ENCODE measurements around the gene FIBIN. TPM values are rescaled to one million over a fixed set of nuclear protein-coding genes. Genes with fewer than 3 reads are reported as not detected.
"Not testable (repeated sequence)": the region's sequence is repeated elsewhere in the genome, so short reads cannot be mapped to it uniquely, and the experiment has no call there.

The FIBIN gene
- total RNA-seq, 1 experiment from 2014 or later: not detected

- no peak for DNase-seq
- Histone ChIP-seq H2AFZ (no peak overlapping the region), H3F3A (ENCODE audit: insufficient read depth, low read depth) (no peaks in the 10 kb centered on the region), H4K20me1 (ENCODE audit: insufficient read depth) (no peaks in the 10 kb centered on the region), H3K9me2 (ENCODE audit: insufficient read depth) (no peaks in the 10 kb centered on the region), H3K9me3 (ENCODE audit: insufficient read depth, low read depth) (no peaks in the 10 kb centered on the region), H3K36me3 (ENCODE audit: low read depth) (no peaks in the 10 kb centered on the region), H3K27ac (no peak overlapping the region), H3K27me3 (ENCODE audit: insufficient read depth, low read depth) (no peaks in the 10 kb centered on the region), H3K79me2 (ENCODE audit: low read depth) (no peaks in the 10 kb centered on the region), H3K4me1 (replicated peaks; ENCODE audit: insufficient read depth) (no peaks in the 10 kb centered on the region), H3K4me3 (no peak overlapping the region), H3K4me2 (no peak overlapping the region)
- ChIA-PET POLR2A (ENCODE audit: unreplicated experiment) (no interaction called here), CTCF (no interaction called here)
- TF ChIP-seq EZH2 (IDR thresholded peaks at IDR 0.05; ENCODE audit: low read depth): no peak
- TF ChIP-seq, protein P1, sequence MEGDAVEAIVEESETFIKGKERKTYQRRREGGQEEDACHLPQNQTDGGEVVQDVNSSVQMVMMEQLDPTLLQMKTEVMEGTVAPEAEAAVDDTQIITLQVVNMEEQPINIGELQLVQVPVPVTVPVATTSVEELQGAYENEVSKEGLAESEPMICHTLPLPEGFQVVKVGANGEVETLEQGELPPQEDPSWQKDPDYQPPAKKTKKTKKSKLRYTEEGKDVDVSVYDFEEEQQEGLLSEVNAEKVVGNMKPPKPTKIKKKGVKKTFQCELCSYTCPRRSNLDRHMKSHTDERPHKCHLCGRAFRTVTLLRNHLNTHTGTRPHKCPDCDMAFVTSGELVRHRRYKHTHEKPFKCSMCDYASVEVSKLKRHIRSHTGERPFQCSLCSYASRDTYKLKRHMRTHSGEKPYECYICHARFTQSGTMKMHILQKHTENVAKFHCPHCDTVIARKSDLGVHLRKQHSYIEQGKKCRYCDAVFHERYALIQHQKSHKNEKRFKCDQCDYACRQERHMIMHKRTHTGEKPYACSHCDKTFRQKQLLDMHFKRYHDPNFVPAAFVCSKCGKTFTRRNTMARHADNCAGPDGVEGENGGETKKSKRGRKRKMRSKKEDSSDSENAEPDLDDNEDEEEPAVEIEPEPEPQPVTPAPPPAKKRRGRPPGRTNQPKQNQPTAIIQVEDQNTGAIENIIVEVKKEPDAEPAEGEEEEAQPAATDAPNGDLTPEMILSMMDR (conservative IDR thresholded peaks at IDR 0.05): no peak
- intact Hi-C loops (cut with micrococcal nuclease; ENCODE audit: unreplicated experiment): no loop called here
- BruUV-seq (replicated peaks): no TSS peak
Measured at GRCh38 chr11:26960281-26960680, 33.6 kb upstream of the FIBIN start.

DNA sequence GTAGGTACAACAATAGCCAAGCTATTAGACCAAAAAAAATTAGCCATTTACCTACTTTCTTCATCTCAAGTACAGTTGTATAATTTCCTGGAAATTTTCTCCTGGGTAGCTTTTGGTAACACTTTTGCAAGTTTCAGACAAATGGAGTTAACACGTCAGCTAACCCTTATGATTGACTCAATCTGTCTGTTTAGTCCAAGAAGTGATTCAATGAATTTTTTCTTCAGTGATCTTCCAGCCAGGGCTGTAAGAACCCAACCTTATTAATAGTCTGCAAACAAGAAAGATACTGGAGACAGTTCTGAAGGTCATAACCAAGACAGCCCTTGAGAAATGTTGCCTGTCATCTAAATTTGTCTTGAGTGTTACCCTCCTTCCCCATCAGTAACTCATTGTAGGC lies 30.1 kb upstream of the FIBIN start:
- BruUV-seq (replicated peaks): no TSS peak
- Histone ChIP-seq H3K9me3 (ENCODE audit: insufficient read depth, low read depth) (no peaks in the 10 kb centered on the region), H3K4me2 (no peak overlapping the region), H3K4me3 (no peak overlapping the region), H3K27ac (no peak overlapping the region), H3K4me1 (replicated peaks; ENCODE audit: insufficient read depth) (no peaks in the 10 kb centered on the region), H3F3A (ENCODE audit: insufficient read depth, low read depth) (no peaks in the 10 kb centered on the region), H3K36me3 (ENCODE audit: low read depth) (no peaks in the 10 kb centered on the region), H3K79me2 (ENCODE audit: low read depth) (no peaks in the 10 kb centered on the region), H2AFZ (no peak overlapping the region), H3K9me2 (ENCODE audit: insufficient read depth) (no peaks in the 10 kb centered on the region), H3K27me3 (ENCODE audit: insufficient read depth, low read depth) (no peaks in the 10 kb centered on the region), H4K20me1 (ENCODE audit: insufficient read depth) (no peaks in the 10 kb centered on the region)
- CTCF ChIA-PET: no interaction called here
- no peak for DNase-seq
- intact Hi-C loops (cut with micrococcal nuclease; ENCODE audit: unreplicated experiment): no loop called here
- TF ChIP-seq EZH2 (IDR thresholded peaks at IDR 0.05; ENCODE audit: low read depth): no peak
- TF ChIP-seq, protein P1 (conservative IDR thresholded peaks at IDR 0.05): no peak
- POLR2A ChIA-PET (ENCODE audit: unreplicated experiment): no interaction called here

- DNase-seq: no peak
- TF ChIP-seq, protein P1 (conservative IDR thresholded peaks at IDR 0.05): no peak
- no peak for TF ChIP-seq EZH2 (IDR thresholded peaks at IDR 0.05; ENCODE audit: low read depth)
- Histone ChIP-seq H3K4me3 (no peak overlapping the region), H4K20me1 (ENCODE audit: insufficient read depth) (no peaks in the 10 kb centered on the region), H3K9me2 (ENCODE audit: insufficient read depth) (no peaks in the 10 kb centered on the region), H3K27me3 (ENCODE audit: insufficient read depth, low read depth) (no peaks in the 10 kb centered on the region), H3K79me2 (ENCODE audit: low read depth) (no peaks in the 10 kb centered on the region), H3K27ac (no peak overlapping the region), H3K4me1 (replicated peaks; ENCODE audit: insufficient read depth) (no peaks in the 10 kb centered on the region), H3K4me2 (no peak overlapping the region), H2AFZ (no peak overlapping the region), H3K9me3 (ENCODE audit: insufficient read depth, low read depth) (no peaks in the 10 kb centered on the region), H3F3A (ENCODE audit: insufficient read depth, low read depth) (no peaks in the 10 kb centered on the region), H3K36me3 (ENCODE audit: low read depth) (no peaks in the 10 kb centered on the region)
- ChIA-PET CTCF (no interaction called here), POLR2A (ENCODE audit: unreplicated experiment) (no interaction called here)
- no TSS peak for BruUV-seq (replicated peaks)
- intact Hi-C loops (cut with micrococcal nuclease; ENCODE audit: unreplicated experiment): no loop called here
Measured at GRCh38 chr11:26964339-26964738, 29.6 kb upstream of the FIBIN start.

DNA sequence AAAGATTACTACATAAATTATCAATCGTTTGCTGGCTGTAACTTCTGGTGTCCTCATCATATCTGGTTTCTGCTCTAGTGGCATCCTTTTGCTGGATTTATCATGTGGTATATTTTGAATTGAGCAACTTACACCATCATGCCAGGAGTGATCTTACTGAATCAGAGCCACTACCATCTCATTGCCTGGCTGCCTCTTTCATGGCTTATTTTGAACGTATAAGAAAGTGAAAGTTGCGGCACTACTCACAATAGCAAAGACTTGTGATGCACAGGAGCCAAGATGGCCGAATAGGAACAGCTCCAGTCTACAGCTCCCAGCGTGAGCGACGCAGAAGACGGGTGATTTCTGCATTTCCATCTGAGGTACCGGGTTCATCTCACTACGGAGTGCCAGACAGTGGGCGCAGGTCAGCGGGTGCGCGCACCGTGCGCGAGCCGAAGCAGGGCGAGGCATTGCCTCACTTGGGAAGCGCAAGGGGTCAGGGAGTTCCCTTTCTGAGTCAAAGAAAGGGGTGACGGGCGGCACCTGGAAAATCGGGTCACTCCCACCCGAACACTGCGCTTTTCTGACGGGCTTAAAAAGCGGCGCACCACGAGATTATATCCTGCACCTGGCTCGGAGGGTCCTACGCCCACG lies 28.9 kb upstream of the FIBIN start:
- intact Hi-C loops (cut with micrococcal nuclease; ENCODE audit: unreplicated experiment); H3K79me2 ChIP-seq (ENCODE audit: low read depth); BruUV-seq (replicated peaks); H3K27me3 ChIP-seq (ENCODE audit: insufficient read depth, low read depth); H3K4me1 ChIP-seq (replicated peaks; ENCODE audit: insufficient read depth); H4K20me1 ChIP-seq (ENCODE audit: insufficient read depth); H2AFZ ChIP-seq; H3K9me3 ChIP-seq (ENCODE audit: insufficient read depth, low read depth); H3K4me2 ChIP-seq; POLR2A ChIA-PET (ENCODE audit: unreplicated experiment); H3K36me3 ChIP-seq (ENCODE audit: low read depth); H3K27ac ChIP-seq; H3F3A ChIP-seq (ENCODE audit: insufficient read depth, low read depth); H3K4me3 ChIP-seq; DNase-seq; H3K9me2 ChIP-seq (ENCODE audit: insufficient read depth); CTCF ChIA-PET: not testable (repeated sequence)
